ENCODE results near the gene OR2V2. TPM values are rescaled to one million over a fixed set of nuclear protein-coding genes. Genes with fewer than 3 reads are reported as not detected.
A peak's percentile ranks its signal among the peaks of the same experiment; 100 is the strongest.

OR2V2 gene
- total and polyA plus RNA-seq, 8 donors: not detected

DNA sequence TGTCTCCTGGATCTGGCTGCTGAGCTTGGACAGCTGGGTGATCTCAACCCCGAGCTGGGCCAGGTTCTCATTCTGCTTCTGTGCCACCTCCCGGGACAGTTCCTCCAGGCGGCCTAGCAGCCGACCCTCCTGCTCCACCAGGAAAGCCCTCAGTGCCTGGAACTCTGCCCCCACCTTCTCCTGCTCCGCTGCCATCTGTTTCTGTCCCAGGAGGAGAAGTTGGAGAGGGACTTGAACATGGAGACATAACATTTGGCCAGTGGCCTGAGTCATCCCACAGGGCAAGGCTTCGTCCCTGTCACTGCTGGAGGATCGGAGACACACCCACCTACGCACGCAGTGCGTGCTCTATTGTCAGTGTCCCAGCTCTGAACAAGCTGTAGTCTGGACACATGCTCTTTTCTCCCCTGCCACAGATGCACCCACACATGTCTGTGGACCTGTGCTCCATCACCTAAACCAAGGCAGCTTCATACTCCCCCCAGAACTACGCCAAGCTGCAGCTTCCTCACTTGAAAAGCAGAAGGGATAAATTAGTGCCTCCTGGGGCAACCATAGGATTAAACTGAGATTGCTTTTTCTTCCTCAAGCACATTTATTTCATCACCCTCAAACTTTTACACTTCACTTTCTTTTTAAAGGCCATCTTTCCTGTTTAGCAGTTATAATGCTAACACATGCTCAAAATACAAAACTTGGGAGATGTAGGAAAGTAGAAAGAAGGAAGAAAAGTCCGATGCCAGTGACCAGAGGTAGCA, 52.7 kb downstream of the OR2V2 start:
- Histone ChIP-seq H3K4me1 (peaks cover 12 to 24% (median 18%) of the 10 kb centered on the region in 4 donors), H3K27ac (no peak overlapping the region), H3K9me3 (no peaks in the 10 kb centered on the region), H3K4me3 (no peak overlapping the region), H3K27me3 (peaks cover 0 to 19% (median 10%) of the 10 kb centered on the region in 3 donors), H3K36me3 (no peaks in the 10 kb centered on the region)
- 69 to 82% (median 75%) methylated on average over 12 of the region's 12 CpGs for WGBS, 5 donors
- DNase-seq: no peak
- intact Hi-C loops (cut with DNase I; ENCODE audit: low total_unique reads): no loop called here
- TF ChIP-seq POLR2A (IDR thresholded peaks at IDR 0.05): no peak
- no peak for TF ChIP-seq EP300 (IDR thresholded peaks at IDR 0.05)
- no peak for TF ChIP-seq POLR2AphosphoS5 (IDR thresholded peaks at IDR 0.05)
- TF ChIP-seq, protein P1, sequence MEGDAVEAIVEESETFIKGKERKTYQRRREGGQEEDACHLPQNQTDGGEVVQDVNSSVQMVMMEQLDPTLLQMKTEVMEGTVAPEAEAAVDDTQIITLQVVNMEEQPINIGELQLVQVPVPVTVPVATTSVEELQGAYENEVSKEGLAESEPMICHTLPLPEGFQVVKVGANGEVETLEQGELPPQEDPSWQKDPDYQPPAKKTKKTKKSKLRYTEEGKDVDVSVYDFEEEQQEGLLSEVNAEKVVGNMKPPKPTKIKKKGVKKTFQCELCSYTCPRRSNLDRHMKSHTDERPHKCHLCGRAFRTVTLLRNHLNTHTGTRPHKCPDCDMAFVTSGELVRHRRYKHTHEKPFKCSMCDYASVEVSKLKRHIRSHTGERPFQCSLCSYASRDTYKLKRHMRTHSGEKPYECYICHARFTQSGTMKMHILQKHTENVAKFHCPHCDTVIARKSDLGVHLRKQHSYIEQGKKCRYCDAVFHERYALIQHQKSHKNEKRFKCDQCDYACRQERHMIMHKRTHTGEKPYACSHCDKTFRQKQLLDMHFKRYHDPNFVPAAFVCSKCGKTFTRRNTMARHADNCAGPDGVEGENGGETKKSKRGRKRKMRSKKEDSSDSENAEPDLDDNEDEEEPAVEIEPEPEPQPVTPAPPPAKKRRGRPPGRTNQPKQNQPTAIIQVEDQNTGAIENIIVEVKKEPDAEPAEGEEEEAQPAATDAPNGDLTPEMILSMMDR (IDR thresholded peaks at IDR 0.05): no peak

DNA sequence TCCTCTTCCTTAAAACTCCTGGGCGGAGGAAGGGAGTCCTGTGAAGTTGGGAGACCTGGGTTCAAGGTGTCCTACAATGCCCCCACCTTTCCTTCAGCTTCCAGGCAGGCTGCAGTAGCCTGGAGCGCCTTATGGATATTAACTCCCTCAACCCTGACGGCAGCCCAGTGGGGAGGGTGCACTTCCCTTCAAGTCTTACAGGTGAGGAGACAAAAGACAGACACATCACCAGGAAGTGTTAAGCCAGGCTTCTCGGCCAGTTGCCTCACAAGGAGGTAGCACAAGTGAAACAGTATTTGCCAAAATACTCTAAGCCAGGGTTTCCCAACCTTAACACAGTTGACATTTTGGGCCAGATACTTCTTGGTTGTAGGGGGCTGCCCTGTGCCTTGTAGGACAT, 53.4 kb downstream of the OR2V2 start:
- 68 to 80% (median 72%) methylated on average over 4 of the region's 4 CpGs for WGBS, 5 donors
- intact Hi-C loops (cut with DNase I; ENCODE audit: low total_unique reads): no loop called here
- no peak for TF ChIP-seq POLR2AphosphoS5 (IDR thresholded peaks at IDR 0.05)
- no peak for TF ChIP-seq POLR2A (IDR thresholded peaks at IDR 0.05)
- TF ChIP-seq, protein P1 (IDR thresholded peaks at IDR 0.05): no peak
- no peak for TF ChIP-seq EP300 (IDR thresholded peaks at IDR 0.05)
- Histone ChIP-seq H3K27me3 (peaks cover 0 to 25% (median 10%) of the 10 kb centered on the region in 3 donors), H3K9me3 (no peaks in the 10 kb centered on the region), H3K27ac (no peak overlapping the region), H3K36me3 (no peaks in the 10 kb centered on the region), H3K4me3 (no peak overlapping the region), H3K4me1 (peaks cover 20 to 32% (median 25%) of the 10 kb centered on the region in 4 donors)
- DNase-seq: no peak

DNA sequence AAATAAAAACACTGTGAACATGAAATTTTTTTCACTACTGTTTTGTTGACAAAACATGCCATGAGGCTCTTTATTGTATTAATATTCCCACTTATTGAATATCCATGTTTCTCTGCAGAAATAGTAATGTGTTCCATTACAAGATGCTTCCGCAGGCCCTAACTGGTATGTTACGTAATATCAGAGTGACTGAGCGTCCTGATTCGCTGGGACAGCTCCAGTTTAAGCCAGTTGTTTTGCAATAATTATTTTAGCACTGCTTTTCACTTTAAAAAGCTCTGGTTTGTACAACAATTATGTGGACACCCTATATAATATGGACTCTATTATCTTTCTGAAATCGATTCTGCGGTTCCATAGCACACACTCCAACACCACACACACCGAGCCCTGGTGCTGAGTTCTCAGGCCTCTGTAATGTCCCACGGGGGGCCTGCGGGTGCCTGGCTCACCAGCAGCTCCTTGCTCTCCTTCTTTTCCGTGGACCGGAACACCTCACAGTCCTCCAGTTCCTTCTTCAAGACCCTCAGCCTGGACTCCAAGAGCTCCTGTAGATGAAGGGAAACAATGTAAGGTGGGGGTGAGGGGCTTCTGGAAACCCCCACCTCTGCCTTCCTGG, 55.8 kb downstream of the OR2V2 start:
- no peaks in the 10 kb centered on the region for H3K36me3 ChIP-seq
- H3K27me3 ChIP-seq: peaks cover 0 to 30% (median 10%) of the 10 kb centered on the region in 3 donors
- intact Hi-C loops (cut with DNase I; ENCODE audit: low total_unique reads): no loop called here
- 67 to 76% (median 70%) methylated on average over 11 of the region's 11 CpGs for WGBS, 5 donors
- H3K27ac ChIP-seq: peak overlapping the region in 3 of 5 donors; percentile 57 to 90 (median 87)
- no peak for DNase-seq
- no peaks in the 10 kb centered on the region for H3K9me3 ChIP-seq
- peak overlapping the region in 1 of 4 donors; percentile 76 for H3K4me3 ChIP-seq
- TF ChIP-seq POLR2A (IDR thresholded peaks at IDR 0.05) (no peak), POLR2AphosphoS5 (IDR thresholded peaks at IDR 0.05) (no peak), EP300 (IDR thresholded peaks at IDR 0.05) (no peak)
- TF ChIP-seq, protein P1 (IDR thresholded peaks at IDR 0.05): no peak
- peaks cover 25 to 55% (median 38%) of the 10 kb centered on the region in 4 donors for H3K4me1 ChIP-seq

DNA sequence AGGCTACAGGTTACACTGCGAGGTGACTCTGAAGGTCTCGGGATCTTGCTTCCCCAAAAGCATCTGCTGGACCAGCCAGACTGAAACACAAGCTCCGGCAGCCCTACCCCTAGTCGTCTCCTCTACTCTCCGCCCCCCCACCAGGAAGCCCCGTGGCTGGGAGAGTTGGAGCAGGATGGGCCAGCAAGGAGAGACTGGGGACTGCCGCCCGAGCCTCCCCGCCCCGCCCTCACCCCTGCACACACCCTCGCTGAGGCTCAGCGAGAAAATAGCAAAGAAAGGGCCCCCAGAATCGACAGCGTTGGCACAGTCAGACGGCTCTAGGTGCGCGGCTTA, 56.4 kb downstream of the OR2V2 start:
- H3K4me1 ChIP-seq: peaks cover 25 to 55% (median 38%) of the 10 kb centered on the region in 4 donors
- 5 to 8% (median 6%) methylated on average over 17 of the region's 17 CpGs for WGBS, 5 donors
- peak overlapping the region; percentile 63 to 77 (median 70) for H3K4me3 ChIP-seq
- DNase-seq: peak in 1 of 2 donors; percentile 38
- TF ChIP-seq EP300 (IDR thresholded peaks at IDR 0.05) (no peak), POLR2AphosphoS5 (IDR thresholded peaks at IDR 0.05) (no peak), POLR2A (IDR thresholded peaks at IDR 0.05) (no peak)
- TF ChIP-seq, protein P1 (IDR thresholded peaks at IDR 0.05): no peak
- intact Hi-C loops (cut with DNase I; ENCODE audit: low total_unique reads): no loop called here
- H3K27ac ChIP-seq: peak overlapping the region in 4 of 5 donors; percentile 12 to 90 (median 72)
- H3K9me3 ChIP-seq: no peaks in the 10 kb centered on the region
- H3K36me3 ChIP-seq: no peaks in the 10 kb centered on the region
- H3K27me3 ChIP-seq: peaks cover 0 to 30% (median 10%) of the 10 kb centered on the region in 3 donors
